ENCODE data around the gene RREB1. TPM values are rescaled to one million over a fixed set of nuclear protein-coding genes. Genes with fewer than 3 reads are reported as not detected.

The RREB1 gene
- polyA plus RNA-seq, 2 of the 4 experiments (the other 2 are of a cell fraction), result 2.2 to 5.0 TPM

- H3K27ac ChIP-seq, result peak overlapping the region in 1 of 2 experiments; percentile 55; a peak in 3 of 6 replicates
- H3K9me3 ChIP-seq, result no peaks in the 10 kb centered on the region
- TF ChIP-seq PHF8 (IDR thresholded peaks at IDR 0.05; ENCODE audit: borderline replicate concordance, low read depth) (no peak), RAD21 (conservative IDR thresholded peaks at IDR 0.05 in 1 of 2, IDR thresholded peaks at IDR 0.05 in 1 of 2) (no peak), HOXB5 (CRISPR knock-in tag; IDR thresholded peaks at IDR 0.05) (no peak), GATA3 (IDR thresholded peaks at IDR 0.05; ENCODE audit: borderline replicate concordance) (no peak), ESRRA (IDR thresholded peaks at IDR 0.05; ENCODE audit: borderline replicate concordance, low read length) (no peak), RCOR1 (IDR thresholded peaks at IDR 0.05; ENCODE audit: low read depth, low read length) (no peak), MAX (IDR thresholded peaks at IDR 0.05) (no peak), KDM1A (IDR thresholded peaks at IDR 0.05; ENCODE audit: low read depth) (no peak), TP53 (CRISPR knock-in tag; IDR thresholded peaks at IDR 0.05) (no peak), BHLHE40 (IDR thresholded peaks at IDR 0.05; ENCODE audit: low read depth, low read length) (no peak), POLR2AphosphoS2 (conservative IDR thresholded peaks at IDR 0.05; ENCODE audit: low read length) (no peak), NR3C1 (IDR thresholded peaks at IDR 0.05) (no peak), ATOH8 (CRISPR knock-in tag; IDR thresholded peaks at IDR 0.05; ENCODE audit: low read depth) (no peak), SMC3 (IDR thresholded peaks at IDR 0.05) (no peak), ZNF302 (CRISPR knock-in tag; IDR thresholded peaks at IDR 0.05) (no peak), HEYL (CRISPR knock-in tag; IDR thresholded peaks at IDR 0.05) (no peak), JUNB (IDR thresholded peaks at IDR 0.05) (no peak)
- TF ChIP-seq, protein P1, sequence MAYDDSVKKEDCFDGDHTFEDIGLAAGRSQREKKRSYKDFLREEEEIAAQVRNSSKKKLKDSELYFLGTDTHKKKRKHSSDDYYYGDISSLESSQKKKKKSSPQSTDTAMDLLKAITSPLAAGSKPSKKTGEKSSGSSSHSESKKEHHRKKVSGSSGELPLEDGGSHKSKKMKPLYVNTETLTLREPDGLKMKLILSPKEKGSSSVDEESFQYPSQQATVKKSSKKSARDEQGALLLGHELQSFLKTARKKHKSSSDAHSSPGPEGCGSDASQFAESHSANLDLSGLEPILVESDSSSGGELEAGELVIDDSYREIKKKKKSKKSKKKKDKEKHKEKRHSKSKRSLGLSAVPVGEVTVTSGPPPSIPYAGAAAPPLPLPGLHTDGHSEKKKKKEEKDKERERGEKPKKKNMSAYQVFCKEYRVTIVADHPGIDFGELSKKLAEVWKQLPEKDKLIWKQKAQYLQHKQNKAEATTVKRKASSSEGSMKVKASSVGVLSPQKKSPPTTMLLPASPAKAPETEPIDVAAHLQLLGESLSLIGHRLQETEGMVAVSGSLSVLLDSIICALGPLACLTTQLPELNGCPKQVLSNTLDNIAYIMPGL (CRISPR knock-in tag; IDR thresholded peaks at IDR 0.05; ENCODE audit: borderline replicate concordance), result no peak
- TF ChIP-seq, protein P2, sequence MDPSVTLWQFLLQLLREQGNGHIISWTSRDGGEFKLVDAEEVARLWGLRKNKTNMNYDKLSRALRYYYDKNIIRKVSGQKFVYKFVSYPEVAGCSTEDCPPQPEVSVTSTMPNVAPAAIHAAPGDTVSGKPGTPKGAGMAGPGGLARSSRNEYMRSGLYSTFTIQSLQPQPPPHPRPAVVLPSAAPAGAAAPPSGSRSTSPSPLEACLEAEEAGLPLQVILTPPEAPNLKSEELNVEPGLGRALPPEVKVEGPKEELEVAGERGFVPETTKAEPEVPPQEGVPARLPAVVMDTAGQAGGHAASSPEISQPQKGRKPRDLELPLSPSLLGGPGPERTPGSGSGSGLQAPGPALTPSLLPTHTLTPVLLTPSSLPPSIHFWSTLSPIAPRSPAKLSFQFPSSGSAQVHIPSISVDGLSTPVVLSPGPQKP (IDR thresholded peaks at IDR 0.05; ENCODE audit: low read depth, low read length), result no peak
- peak in 1 of 2 experiments; percentile 3; a peak in 1 of 6 replicates for ATAC-seq
- no peak for DNase-seq (ENCODE audit: low read depth in 1 of 2, low spot score in 1 of 2)
- FAIRE-seq, result no peak
- POLR2A ChIA-PET, result no interaction called here
- no peak overlapping the region for H3K4me3 ChIP-seq
- CTCF ChIA-PET, result interaction anchor here (3.6 kb wide), 1 partner anchor 8 kb away, joined by 21 read pairs; no protein-coding TSS in a partner anchor
- peak overlapping the region; percentile 71; the same call in 1 of the 3 replicates for H3K4me2 ChIP-seq
- H3K4me1 ChIP-seq, result peaks cover 14% of the 10 kb centered on the region
- 90% methylated on average over 8 of the region's 8 CpGs for WGBS (ENCODE audit: missing lambda C conversion rate)
Measured at GRCh38 chr6:7267071-7267465, 159.3 kb downstream of the RREB1 start.

DNA sequence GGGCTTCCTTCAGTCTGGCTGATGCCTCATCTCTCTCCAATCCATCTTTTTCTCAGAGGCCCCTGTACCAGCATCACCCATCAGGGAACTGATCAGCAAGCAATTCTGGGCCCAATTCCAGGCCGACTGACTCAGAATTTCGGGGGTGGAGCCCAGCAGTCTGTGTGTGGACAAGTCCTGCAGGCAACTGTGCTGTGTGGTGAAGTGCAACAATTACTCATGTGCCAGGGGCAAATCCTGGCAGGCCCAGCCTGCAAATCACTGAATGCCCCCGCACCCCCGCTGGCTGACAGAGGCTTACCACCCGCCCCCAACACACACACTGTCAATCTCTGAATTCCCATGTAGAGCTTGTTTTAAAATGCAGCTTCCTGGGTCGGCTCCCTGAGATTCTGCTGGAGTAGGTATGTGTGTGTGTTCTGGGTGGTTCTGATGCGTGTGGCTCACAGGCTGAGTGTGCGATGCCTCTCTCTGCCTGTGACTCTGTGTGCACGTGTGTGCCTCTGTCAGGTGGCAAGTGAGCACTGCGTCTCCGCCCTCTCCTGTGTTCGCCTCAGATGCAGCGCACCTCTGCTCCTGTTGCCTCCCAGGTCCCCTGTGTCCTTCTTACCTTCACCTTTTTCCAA lies 159.8 kb downstream of the RREB1 start:
- peak overlapping the region; percentile 60 to 82 for H3K27ac ChIP-seq
- FAIRE-seq, result no peak
- CTCF ChIA-PET, result interaction anchor here (0.6 kb wide), 1 partner anchor 43 kb away, joined by 3 read pairs; no protein-coding TSS in a partner anchor

More for the DNA sequence above, 159.8 kb downstream of the RREB1 start:
- 35% methylated on average over 12 of the region's 13 CpGs for WGBS (ENCODE audit: missing lambda C conversion rate)
- peak overlapping the region; percentile 71 for H3K4me2 ChIP-seq
- DNase-seq (ENCODE audit: low read depth in 1 of 2, low spot score in 1 of 2) (peak; percentile 61 to 84), ATAC-seq (peak; percentile 85 to 93)
- POLR2A ChIA-PET, result no interaction called here
- peaks cover 12% of the 10 kb centered on the region for H3K4me1 ChIP-seq
- peak; percentile 20; the same call in 1 of the 2 replicates for TF ChIP-seq MAX (IDR thresholded peaks at IDR 0.05)
- no peak for TF ChIP-seq FOSL2 (IDR thresholded peaks at IDR 0.05)
- TF ChIP-seq FOSL2 (CRISPR knock-in tag; IDR thresholded peaks at IDR 0.05), result peak; percentile 13; the same call in 1 of the 2 replicates
- no peak for TF ChIP-seq FOXS1 (CRISPR knock-in tag; IDR thresholded peaks at IDR 0.05)
- TF ChIP-seq NR3C1 (IDR thresholded peaks at IDR 0.05), result no peak
- TF ChIP-seq, protein P1 (CRISPR knock-in tag; IDR thresholded peaks at IDR 0.05; ENCODE audit: borderline replicate concordance), result no peak
- TF ChIP-seq ATOH8 (CRISPR knock-in tag; IDR thresholded peaks at IDR 0.05; ENCODE audit: low read depth), result no peak
- TF ChIP-seq FOSB (CRISPR knock-in tag; IDR thresholded peaks at IDR 0.05), result no peak
- TF ChIP-seq RCOR1 (IDR thresholded peaks at IDR 0.05; ENCODE audit: low read depth, low read length), result no peak
- no peak for TF ChIP-seq BHLHE40 (IDR thresholded peaks at IDR 0.05; ENCODE audit: low read depth, low read length)
- no peaks in the 10 kb centered on the region for H3K9me3 ChIP-seq
- no peak overlapping the region for H3K4me3 ChIP-seq
